ENCODE results near the gene PRSS53.
A peak's percentile ranks its signal among the peaks of the same experiment; 100 is the strongest.

PRSS53 gene

GRCh38 chr16:31042866-31043265, 45.9 kb downstream of the PRSS53 start:
- DNase-seq: no peak

DNA sequence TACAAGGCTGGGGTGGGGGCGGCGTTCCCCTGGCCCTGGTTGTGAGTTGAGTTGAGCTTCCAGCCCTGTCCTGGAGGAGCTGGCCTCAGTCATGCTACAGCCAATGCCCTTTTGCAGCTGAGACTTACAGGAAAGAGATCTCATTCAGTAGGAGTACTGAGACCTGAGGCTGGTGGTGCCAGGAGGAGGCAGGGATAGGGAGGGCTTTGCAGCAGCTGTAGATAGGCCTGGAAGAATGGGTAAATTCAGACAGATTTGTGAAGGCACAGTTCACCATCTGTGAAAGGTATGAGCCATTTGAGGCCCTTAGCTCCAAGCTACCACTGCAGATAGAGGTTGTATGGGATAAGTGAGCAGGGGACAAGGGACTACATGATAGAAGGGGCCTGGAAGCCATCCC, 49.8 kb downstream of the PRSS53 start:
- no peak for DNase-seq

GRCh38 chr16:31036691-31037090, 52.1 kb downstream of the PRSS53 start:
- DNase-seq: peak; percentile 63

DNA sequence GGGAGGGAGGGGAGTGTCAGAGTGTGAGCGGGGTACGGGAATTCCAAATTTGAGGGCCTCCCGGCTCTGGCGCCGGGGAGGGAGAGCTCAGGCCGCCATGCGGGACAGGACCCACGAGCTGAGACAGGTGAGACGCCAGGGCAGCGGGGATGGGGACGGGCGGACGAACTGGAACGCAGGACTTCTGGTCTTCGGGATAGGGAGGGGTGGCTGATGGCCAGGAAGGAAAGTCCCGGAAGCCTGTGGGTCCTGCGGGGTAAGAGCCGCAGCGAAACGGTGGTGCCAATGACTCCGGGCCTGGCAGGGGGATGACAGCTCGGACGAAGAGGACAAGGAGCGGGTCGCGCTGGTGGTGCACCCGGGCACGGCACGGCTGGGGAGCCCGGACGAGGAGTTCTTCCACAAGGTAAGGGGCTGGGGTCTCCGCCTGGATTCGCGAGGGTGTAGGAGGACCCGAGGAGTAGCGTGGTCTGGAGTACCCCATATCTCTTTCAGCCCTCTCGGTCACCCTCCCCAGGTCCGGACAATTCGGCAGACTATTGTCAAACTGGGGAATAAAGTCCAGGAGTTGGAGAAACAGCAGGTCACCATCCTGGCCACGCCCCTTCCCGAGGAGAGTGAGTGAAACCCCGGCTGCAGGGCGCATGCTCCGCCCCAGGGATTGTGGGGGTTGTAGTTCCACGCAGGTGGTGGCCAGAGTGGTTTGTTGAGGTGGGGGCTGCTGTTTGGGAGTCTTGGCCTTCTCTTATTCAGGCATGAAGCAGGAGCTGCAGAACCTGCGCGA, 54.8 kb downstream of the PRSS53 start:
- peak; percentile 76 for DNase-seq
